PC-9 (cell line): Measurements from ENCODE around the gene SELENOW.

Experiments used
- CTCF ChIP-seq: fragments of 200-600 bp; sonication (generic); conservative IDR thresholded peaks from 2 replicates; pipeline ENCODE4 v1.6.1; 2017; ENCODE audit warnings: mixed run types, antibody characterized with exemption, mild to moderate bottlenecking, moderate library complexity
- EZH2 ChIP-seq: fragments of 200-600 bp; sonication (generic); IDR thresholded peaks from 2 replicates; pipeline ENCODE4 v1.8.0; 2017; ENCODE audit warnings: antibody characterized with exemption, low read depth

- TF ChIP-seq CTCF (no peak), EZH2 (no peak)
Observed at GRCh38 chr19:47796785-47797184, 18.3 kb downstream of the SELENOW start.
